H1 (cell line): ENCODE data around the gene TMEM115. TPM values are rescaled to one million over a fixed set of nuclear protein-coding genes. Genes with fewer than 3 reads are reported as not detected.

ENCODE experiments used
- CTCF ChIA-PET: fragments of 300-600 bp; sonication (Branson Sonifier 250); formaldehyde crosslinking; loops from one replicate; lab custom pipeline; 2021; ENCODE audit not compliant: partially characterized antibody; lab: Charles Lee
- POLR2A ChIA-PET: fragments of 300-600 bp; sonication (Branson Sonifier 250); formaldehyde crosslinking; loops from one replicate; lab custom pipeline; 2021; ENCODE audit warnings: inconsistent platforms; ENCODE audit not compliant: partially characterized antibody; lab: Charles Lee
- DNase-seq, 2 experiments: peaks; one replicate each; pipeline versions ENCODE4 v3.0.0 to v3.0.0-alpha.2; 2010 to 2022; ENCODE audit warnings: low spot score in 2 of 2, low read depth in 1 of 2, mixed read lengths in 1 of 2
- FAIRE-seq: peaks from 2 replicates; lab custom pipeline; 2011; peaks lifted over from hg19 to GRCh38; lab: Jason Lieb, UNC
- H2AFZ ChIP-seq: 2 replicates; pipeline ENCODE4 v1.8.1; 2012; ENCODE audit warnings: low read length, inconsistent platforms
- H2AK5ac ChIP-seq: 2 replicates; pipeline ENCODE4 v1.6.1; 2013; ENCODE audit warnings: low read depth, low read length
- H2BK120ac ChIP-seq: replicated peaks from 2 replicates; pipeline ENCODE3; 2013; ENCODE audit warnings: low read depth, low read length, inconsistent platforms
- H2BK12ac ChIP-seq: 2 replicates; pipeline ENCODE4 v1.6.1; 2013; ENCODE audit warnings: low read depth, low read length
- H2BK15ac ChIP-seq: 2 replicates; pipeline ENCODE4 v1.6.1; 2013; ENCODE audit warnings: low read length
- H2BK20ac ChIP-seq: 2 replicates; pipeline ENCODE4 v1.6.1; 2013; ENCODE audit warnings: low read length
- H2BK5ac ChIP-seq: 2 replicates; pipeline ENCODE4 v1.6.1; 2013; ENCODE audit warnings: low read depth, low read length
- H3K14ac ChIP-seq: 2 replicates; pipeline ENCODE4 v1.6.1; 2013; ENCODE audit warnings: inconsistent platforms; ENCODE audit not compliant: insufficient read length
- H3K18ac ChIP-seq: 2 replicates; pipeline ENCODE4 v1.6.1; 2013; ENCODE audit warnings: low read length; ENCODE audit errors: extremely low read depth
- H3K23ac ChIP-seq: 2 replicates; pipeline ENCODE4 v1.6.1; 2013; ENCODE audit warnings: inconsistent platforms; ENCODE audit not compliant: insufficient read length
- H3K23me2 ChIP-seq: 2 replicates; pipeline ENCODE4 v1.6.1; 2013; ENCODE audit warnings: low read depth, low read length
- H3K27ac ChIP-seq: 2 replicates; pipeline ENCODE4 v1.6.1; 2011; ENCODE audit warnings: low read depth, low read length, inconsistent platforms
- H3K27me3 ChIP-seq, 4 experiments: replicated peaks in 1 of 4; 1 replicate in 1 of 4; 2 replicates in 3 of 4; pipeline versions ENCODE4 v1.6.1 to v1.8.1; 2011 to 2013; ENCODE audit warnings: low read length in 3 of 4, mild to moderate bottlenecking in 3 of 4, inconsistent platforms in 2 of 4, mixed read lengths in 2 of 4, moderate library complexity in 1 of 4; ENCODE audit not compliant: control insufficient read depth in 3 of 4, insufficient read depth in 3 of 4; ENCODE audit errors: extremely low read depth in 1 of 4
- H3K36me3 ChIP-seq, 4 experiments: 2 replicates each; pipeline versions ENCODE4 v1.6.1 to v1.8.1; 2011 to 2013; ENCODE audit warnings: mild to moderate bottlenecking in 4 of 4, low read length in 3 of 4, moderate library complexity in 2 of 4, control low read depth in 1 of 4, inconsistent platforms in 1 of 4; ENCODE audit not compliant: insufficient read depth in 4 of 4, control insufficient read depth in 2 of 4
- H3K4ac ChIP-seq: replicated peaks from 2 replicates; pipeline ENCODE3; 2013; ENCODE audit warnings: low read length, low read depth, mixed read lengths, inconsistent platforms; ENCODE audit not compliant: insufficient read length
- H3K4me1 ChIP-seq, 4 experiments: replicated peaks in 1 of 4; 1 replicate in 1 of 4; 2 replicates in 3 of 4; pipeline versions ENCODE4 v1.6.1 to v1.8.1; 2011 to 2013; ENCODE audit warnings: low read length in 3 of 4, inconsistent platforms in 2 of 4, mixed read lengths in 1 of 4; ENCODE audit not compliant: insufficient read depth in 4 of 4, control insufficient read depth in 3 of 4
- H3K4me2 ChIP-seq, 2 experiments: 2 replicates each; pipeline versions ENCODE4 v1.6.1 to v1.8.1; 2011 to 2013; ENCODE audit warnings: low read depth in 2 of 2, low read length in 2 of 2, control low read depth in 1 of 2, inconsistent platforms in 1 of 2, mild to moderate bottlenecking in 1 of 2; ENCODE audit not compliant: insufficient read depth in 1 of 2
- H3K4me3 ChIP-seq, 4 experiments: fragments of 200-600, 300-600 bp in 1 of 4; sonication (generic), shearing (Covaris generic), sonication (Bioruptor Twin) in 1 of 4; 2 replicates each; pipeline versions ENCODE4 v1.5.1 to v1.8.1; 2011 to 2016; ENCODE audit warnings: low read length in 4 of 4, low read depth in 3 of 4, control low read depth in 2 of 4, inconsistent platforms in 2 of 4, mild to moderate bottlenecking in 2 of 4, mixed read lengths in 1 of 4, moderate library complexity in 1 of 4; ENCODE audit not compliant: insufficient read depth in 2 of 4; ENCODE audit errors: extremely low read depth in 1 of 4
- H3K56ac ChIP-seq: replicated peaks from 2 replicates; pipeline ENCODE3; 2013; ENCODE audit warnings: low read depth, mild to moderate bottlenecking, mixed read lengths, low read length, inconsistent platforms; ENCODE audit not compliant: insufficient read length
- H3K79me1 ChIP-seq: 2 replicates; pipeline ENCODE4 v1.6.1; 2013; ENCODE audit warnings: low read depth, low read length, control low read depth
- H3K79me2 ChIP-seq, 2 experiments: 2 replicates each; pipeline versions ENCODE4 v1.6.1 to v1.8.1; 2012 to 2013; ENCODE audit warnings: low read length in 2 of 2, mild to moderate bottlenecking in 2 of 2, inconsistent platforms in 1 of 2; ENCODE audit not compliant: insufficient read depth in 2 of 2, control insufficient read depth in 1 of 2
- H3K9ac ChIP-seq, 4 experiments: replicated peaks in 1 of 4; 1 replicate in 1 of 4; 2 replicates in 3 of 4; pipeline versions ENCODE4 v1.6.1 to v1.8.1; 2011 to 2013; ENCODE audit warnings: low read depth in 3 of 4, low read length in 3 of 4, control low read depth in 2 of 4, mild to moderate bottlenecking in 2 of 4, moderate library complexity in 2 of 4, inconsistent platforms in 1 of 4; ENCODE audit errors: extremely low read depth in 1 of 4
- H3K9me3 ChIP-seq, 2 experiments: 2 replicates each; pipeline versions ENCODE4 v1.6.1 to v1.8.1; 2012 to 2013; ENCODE audit warnings: mild to moderate bottlenecking in 2 of 2, moderate library complexity in 2 of 2, control low read depth in 1 of 2, inconsistent platforms in 1 of 2, low read depth in 1 of 2, low read length in 1 of 2, mixed read lengths in 1 of 2; ENCODE audit not compliant: insufficient read depth in 2 of 2
- H4K20me1 ChIP-seq, 2 experiments: replicated peaks in 1 of 2; 2 replicates each; pipeline versions ENCODE3 to v1.8.1; 2011 to 2013; ENCODE audit warnings: inconsistent platforms in 2 of 2, low read length in 2 of 2, mild to moderate bottlenecking in 1 of 2; ENCODE audit not compliant: insufficient read depth in 2 of 2, control insufficient read depth in 1 of 2
- H4K5ac ChIP-seq: 2 replicates; pipeline ENCODE4 v1.6.1; 2013; ENCODE audit warnings: low read length, low read depth, mixed read lengths, inconsistent platforms; ENCODE audit not compliant: insufficient read length
- H4K8ac ChIP-seq: 2 replicates; pipeline ENCODE4 v1.8.0; 2013; ENCODE audit warnings: mild to moderate bottlenecking, moderate library complexity, low read length, inconsistent platforms; ENCODE audit not compliant: insufficient read depth; ENCODE audit errors: extremely low read depth
- H4K91ac ChIP-seq: replicated peaks from 2 replicates; pipeline ENCODE3; 2013; ENCODE audit warnings: low read length, mixed read lengths, inconsistent platforms; ENCODE audit not compliant: insufficient read length
- ASH2L ChIP-seq: fragments of 200-600, 300-600 bp; sonication (generic); IDR thresholded peaks from one replicate; pipeline ENCODE4 v1.7.1; 2017; ENCODE audit warnings: low read length
- BACH1 ChIP-seq: IDR thresholded peaks from 2 replicates; pipeline ENCODE4 v1.6.1; 2012; ENCODE audit warnings: low read length, improper control_type of control experiment
- EZH2 ChIP-seq: fragments of 200-600 bp; sonication (generic); IDR thresholded peaks from 2 replicates; pipeline ENCODE4 v1.7.1; 2012; ENCODE audit warnings: low read depth, mild to moderate bottlenecking, moderate library complexity, low read length, inconsistent platforms; ENCODE audit not compliant: severe bottlenecking
- POLR2A ChIP-seq, 2 experiments: IDR thresholded peaks; 1 replicate in 1 of 2; 2 replicates in 1 of 2; pipeline ENCODE4 v1.6.1; 2011; ENCODE audit warnings: low read depth in 2 of 2, low read length in 2 of 2, mild to moderate bottlenecking in 2 of 2; ENCODE audit errors: control extremely low read depth in 1 of 2
- POLR2AphosphoS5 ChIP-seq: IDR thresholded peaks from 2 replicates; pipeline ENCODE4 v1.6.1; 2011; ENCODE audit warnings: low read depth, low read length
- RNF2 ChIP-seq: fragments of 200-900, 300-1000 bp; sonication (generic); IDR thresholded peaks from 2 replicates; pipeline ENCODE4 v1.7.1; 2016; ENCODE audit warnings: borderline replicate concordance, low read depth, mild to moderate bottlenecking, antibody characterized with exemption, low read length; ENCODE audit not compliant: poor library complexity, severe bottlenecking; ENCODE audit errors: missing control alignments
- SP1 ChIP-seq: IDR thresholded peaks from 2 replicates; pipeline ENCODE4 v1.6.1; 2011; ENCODE audit warnings: low read depth, low read length
- SP4 ChIP-seq: IDR thresholded peaks from 2 replicates; pipeline ENCODE4 v1.6.1; 2012; ENCODE audit warnings: low read length, inconsistent platforms
- TAF1 ChIP-seq: IDR thresholded peaks from 2 replicates; pipeline ENCODE4 v1.6.1; 2011; ENCODE audit warnings: mild to moderate bottlenecking, low read depth, low read length
- WGBS, 2 experiments: shearing (Covaris generic) in 1 of 2; methylation state at CpG; one replicate each; pipeline versions ENCODE4 v1.1.6 to v1.1.7; 2013 to 2015; ENCODE audit warnings: low lambda C conversion rate in 2 of 2, mixed read lengths in 2 of 2, inconsistent platforms in 1 of 2, low coverage in 1 of 2, missing lambda C conversion rate in 1 of 2; ENCODE audit not compliant: insufficient replicate concordance in 2 of 2, insufficient coverage in 1 of 2, insufficient read length in 1 of 2; ENCODE audit errors: extremely low coverage in 1 of 2, missing lambda C conversion rate in 1 of 2; 5-methylcytosine and 5-hydroxymethylcytosine counted together
- polyA plus RNA-seq, 7 experiments: library from polyadenylated mRNA; depleted of rRNA in 3 of 7; stranded (reverse) in 5 of 7; unstranded in 2 of 7; fragments of >200 nt in 5 of 7; fragments of 200-250 nt in 2 of 7; gene quantifications; 1 replicate in 5 of 7; 2 replicates in 1 of 7; 4 replicates in 1 of 7; pipeline versions ENCODE4 v1.2.1 to v1.2.3, GENCODE V29; 2011 to 2013; ENCODE audit warnings: missing spikeins in 2 of 7, mixed read lengths in 2 of 7
- total RNA-seq: library from RNA; stranded (reverse); fragmentation: NEBNext Ultra II Directional; extraction: Animal tissue kit (Norgen Biotek cat#: 25700); gene quantifications from 2 replicates; pipeline ENCODE4 v1.2.1, GENCODE V29; 2021

The TMEM115 gene
- total and polyA plus RNA-seq, 2 of the 8 experiments (the other 6 are each of a cell fraction or from before 2014, with no cell fraction given): 25.4 to 32.4 TPM

- FAIRE-seq (no peak), DNase-seq (peak; percentile 75 to 93)
- H2BK5ac ChIP-seq: peak overlapping the region; percentile 99
- peak overlapping the region; percentile 98 for H4K5ac ChIP-seq
- H3K36me3 ChIP-seq: peaks cover 23 to 37% (median 31%) of the 10 kb centered on the region in 4 experiments
- H3K56ac ChIP-seq: peak overlapping the region; percentile 98
- H2BK120ac ChIP-seq: no peak overlapping the region
- H3K9me3 ChIP-seq: no peaks in the 10 kb centered on the region
- H3K27ac ChIP-seq: peak overlapping the region; percentile 100
- H3K9ac ChIP-seq: peak overlapping the region; percentile 95 to 100 (median 98)
- no peak overlapping the region for H2AK5ac ChIP-seq
- H2AFZ ChIP-seq: no peak overlapping the region; the same call in 1 of the 2 replicates
- peak overlapping the region; percentile 97 for H3K4me2 ChIP-seq
- peaks cover 17% of the 10 kb centered on the region for H3K79me1 ChIP-seq
- H3K4me1 ChIP-seq: peaks cover 0 to 35% (median 19%) of the 10 kb centered on the region in 4 experiments; a peak in 6 of 7 replicates
- H3K4me3 ChIP-seq: peak overlapping the region; percentile 89 to 96 (median 94)
- no peaks in the 10 kb centered on the region for H3K27me3 ChIP-seq
- ChIA-PET CTCF (interaction anchor here (0.5 to 7.5 kb wide), 25 partner anchors 10 to 1340 kb away, joined by 3 to 75 read pairs (median 4); partner anchors contain the start of genes CYB561D2, GNAT1, HYAL1 and HYAL3), POLR2A (interaction anchor here (0.6 to 12.6 kb wide), 14 partner anchors 8 to 135 kb away, joined by 3 to 149 read pairs (median 6); partner anchors contain the start of genes GNAI2, HYAL1, HYAL3 and IFRD2)
- H3K4ac ChIP-seq: peak overlapping the region; percentile 74
- WGBS, 2 experiments: 1% methylated on average over 43 of the region's 59 CpGs; no CpG with 5 or more reads in 1 of the 2 experiments
- peak overlapping the region; percentile 94 for H4K91ac ChIP-seq
- peak overlapping the region; percentile 95; the same call in 1 of the 2 replicates for H2BK15ac ChIP-seq
- peaks cover 17% of the 10 kb centered on the region for H3K23me2 ChIP-seq
- peaks cover 18 to 29% of the 10 kb centered on the region in 2 experiments for H4K20me1 ChIP-seq
- H3K18ac ChIP-seq: peak overlapping the region; percentile 98
- no peak overlapping the region for H3K14ac ChIP-seq
- H4K8ac ChIP-seq: peak overlapping the region; percentile 99
- H3K79me2 ChIP-seq: peaks cover 0 to 25% of the 10 kb centered on the region in 2 experiments; a peak in 3 of 4 replicates
- peak overlapping the region; percentile 87; the same call in 1 of the 2 replicates for H2BK12ac ChIP-seq
- H2BK20ac ChIP-seq: 0 out of 2 replicates have a peak overlapping the region, but pooled peaks have one; percentile 95
- H3K23ac ChIP-seq: no peak overlapping the region
- TF ChIP-seq POLR2A (IDR thresholded peaks at IDR 0.05; ENCODE audit: control extremely low read depth in 1 of 2, low read depth in 2 of 2, low read length in 2 of 2): peak in 1 of 2 experiments; percentile 97; a peak in 2 of 3 replicates
- TF ChIP-seq POLR2AphosphoS5: peak; percentile 89
- TF ChIP-seq ASH2L: no peak
- peak; percentile 82 for TF ChIP-seq TAF1
- no peak for TF ChIP-seq RNF2
- 0 out of 2 replicates have a peak, but pooled peaks have one; percentile 14 for TF ChIP-seq BACH1
- TF ChIP-seq SP1: peak; percentile 57; the same call in 1 of the 2 replicates
- TF ChIP-seq SP4: peak; percentile 76; the same call in 1 of the 2 replicates
- no peak for TF ChIP-seq EZH2
These were observed 37.8 kb downstream of the TMEM115 start for GRCh38 chr3:50321336-50322114.
